OCI-LY7 (cell line): ENCODE data around the gene BBS4. TPM values are rescaled to one million over a fixed set of nuclear protein-coding genes. Genes with fewer than 3 reads are reported as not detected.
"Not testable (repeated sequence)": the region's sequence is repeated elsewhere in the genome, so short reads cannot be mapped to it uniquely, and the experiment has no call there.

ENCODE experiments used
- BruUV-seq: library from RNA; stranded (reverse); fragments of 400-500 nt; replicated peaks from 2 replicates; lab custom pipeline; 2021; lab: Mats Ljungman, UMichigan
- CTCF ChIA-PET: fragments of 300-600 bp; sonication (Branson Sonifier 250); formaldehyde crosslinking; loops from one replicate; lab custom pipeline; 2022; ENCODE audit warnings: antibody characterized with exemption; ENCODE audit not compliant: unreplicated experiment; lab: Charles Lee
- POLR2A ChIA-PET: fragments of 300-600 bp; sonication (Branson Sonifier 250); formaldehyde crosslinking; loops from one replicate; lab custom pipeline; 2022; ENCODE audit warnings: antibody characterized with exemption; lab: Charles Lee
- DNase-seq: peaks from one replicate; pipeline ENCODE4 v3.0.0-alpha.2; 2015; ENCODE audit warnings: low spot score
- H2AFZ ChIP-seq: fragments of 200-600 bp; sonication (generic), shearing (Covaris generic); 2 replicates; pipeline ENCODE4 v1.6.1; 2014; ENCODE audit warnings: mild to moderate bottlenecking, antibody characterized with exemption, low read length, moderate library complexity
- H3K27ac ChIP-seq: fragments of 200-600 bp; sonication (generic); 2 replicates; pipeline ENCODE4 v1.5.1; 2014; ENCODE audit warnings: mixed run types, low read depth, mild to moderate bottlenecking, moderate library complexity, low read length, inconsistent platforms; ENCODE audit not compliant: poor library complexity, severe bottlenecking
- H3K36me3 ChIP-seq: fragments of 200-600 bp; sonication (generic); 2 replicates; pipeline ENCODE4 v1.6.1; 2014; ENCODE audit warnings: mild to moderate bottlenecking, antibody characterized with exemption, low read length, moderate library complexity, mixed read lengths; ENCODE audit not compliant: insufficient read depth
- H3K4me1 ChIP-seq: fragments of 200-600 bp; sonication (generic); 2 replicates; pipeline ENCODE4 v1.5.1; 2014; ENCODE audit warnings: mild to moderate bottlenecking, low read length; ENCODE audit not compliant: insufficient read depth, poor library complexity, severe bottlenecking
- H3K4me2 ChIP-seq: fragments of 200-600 bp; sonication (generic); 2 replicates; pipeline ENCODE4 v1.6.1; 2014; ENCODE audit warnings: mild to moderate bottlenecking, low read length
- H3K4me3 ChIP-seq: fragments of 200-600 bp; sonication (generic); 2 replicates; pipeline ENCODE4 v1.5.1; 2014; ENCODE audit warnings: mild to moderate bottlenecking, low read depth, low read length; ENCODE audit not compliant: poor library complexity, severe bottlenecking
- H3K79me2 ChIP-seq: fragments of 200-600 bp; sonication (generic); 2 replicates; pipeline ENCODE4 v1.6.1; 2016; ENCODE audit warnings: low read depth, mild to moderate bottlenecking, low read length, moderate library complexity, mixed read lengths; ENCODE audit not compliant: insufficient read depth
- H3K9me2 ChIP-seq: fragments of 200-600 bp; sonication (generic); 2 replicates; pipeline ENCODE4 v1.6.1; 2016; ENCODE audit warnings: mild to moderate bottlenecking, low read length, mixed read lengths; ENCODE audit not compliant: insufficient read depth
- H3K9me3 ChIP-seq: fragments of 200-600 bp; sonication (generic); 2 replicates; pipeline ENCODE4 v1.6.1; 2014; ENCODE audit warnings: mild to moderate bottlenecking, mixed run types, low read length, mixed read lengths
- H4K20me1 ChIP-seq: fragments of 200-600 bp; sonication (generic); 2 replicates; pipeline ENCODE4 v1.6.1; 2014; ENCODE audit warnings: mild to moderate bottlenecking, antibody characterized with exemption, low read length, moderate library complexity, mixed read lengths; ENCODE audit not compliant: insufficient read depth
- CTCF ChIP-seq: fragments of 200-600 bp; sonication (generic); conservative IDR thresholded peaks from 2 replicates; pipeline ENCODE4 v1.5.1; 2014; ENCODE audit warnings: mild to moderate bottlenecking, antibody characterized with exemption, low read length, moderate library complexity, mixed read lengths
- EZH2phosphoT487 ChIP-seq: fragments of 200-600 bp; sonication (generic); IDR thresholded peaks from 2 replicates; pipeline ENCODE4 v1.6.1; 2018; ENCODE audit warnings: low read depth, borderline replicate concordance, mild to moderate bottlenecking, mixed run types, antibody characterized with exemption, low read length, moderate library complexity, mixed read lengths
- intact Hi-C: fragments of 100-400 bp; cut with micrococcal nuclease; formaldehyde crosslinking; loops from one replicate; pipeline ENCODE4 v1.10.0; 2022; ENCODE audit not compliant: unreplicated experiment
- total RNA-seq, 2 experiments: library from RNA; depleted of rRNA in 1 of 2; stranded (reverse); fragments of >200 nt in 1 of 2; shearing (Covaris generic) in 1 of 2; gene quantifications; 2 replicates each; pipeline ENCODE4 v1.2.3, GENCODE V29; 2014 to 2022

BBS4 gene
- total RNA-seq, 2 experiments from 2014 or later = 19.7 to 29.7 TPM

GRCh38 chr15:72706266-72706665 is 20.3 kb downstream of the BBS4 start:
- H4K20me1 ChIP-seq = no peaks in the 10 kb centered on the region
- H3K4me2 ChIP-seq = no peak overlapping the region
- H3K9me3 ChIP-seq = no peaks in the 10 kb centered on the region
- ChIA-PET POLR2A (interaction anchor here (0.6 kb wide), 1 partner anchor 28 kb away, joined by 3 read pairs; no protein-coding TSS in a partner anchor), CTCF (no interaction called here)
- H3K4me3 ChIP-seq = no peak overlapping the region
- TF ChIP-seq CTCF = no peak
- TF ChIP-seq EZH2phosphoT487 = no peak
- no TSS peak for BruUV-seq
- DNase-seq = no peak
- H3K4me1 ChIP-seq = no peaks in the 10 kb centered on the region
- H2AFZ ChIP-seq = no peak overlapping the region
- no peaks in the 10 kb centered on the region for H3K9me2 ChIP-seq
- intact Hi-C loops = no loop called here
- 0 out of 2 replicates have a peak, but pooled peaks cover under 1% of the 10 kb centered on the region for H3K36me3 ChIP-seq
- no peak overlapping the region for H3K27ac ChIP-seq
- no peaks in the 10 kb centered on the region for H3K79me2 ChIP-seq

- POLR2A ChIA-PET = interaction anchor here (1.0 kb wide), 1 partner anchor 9 kb away, joined by 3 read pairs; no protein-coding TSS in a partner anchor
- H4K20me1 ChIP-seq, H3K79me2 ChIP-seq, CTCF ChIA-PET, H3K9me2 ChIP-seq, H3K9me3 ChIP-seq, DNase-seq, H3K27ac ChIP-seq, H3K4me2 ChIP-seq, H2AFZ ChIP-seq, intact Hi-C loops, H3K4me3 ChIP-seq, BruUV-seq, H3K4me1 ChIP-seq: not testable (repeated sequence)
- peaks cover 15% of the 10 kb centered on the region; the same call in 1 of the 2 replicates for H3K36me3 ChIP-seq
Observed at GRCh38 chr15:72708551-72709303, 22.7 kb downstream of the BBS4 start.

- Histone ChIP-seq H4K20me1 (no peaks in the 10 kb centered on the region), H3K27ac (no peak overlapping the region), H3K4me3 (no peak overlapping the region), H3K9me3 (no peaks in the 10 kb centered on the region), H3K79me2 (no peaks in the 10 kb centered on the region), H3K36me3 (no peaks in the 10 kb centered on the region; the same call in 1 of the 2 replicates), H3K9me2 (no peaks in the 10 kb centered on the region), H3K4me1 (no peaks in the 10 kb centered on the region), H2AFZ (no peak overlapping the region), H3K4me2 (no peak overlapping the region)
- TF ChIP-seq EZH2phosphoT487 (no peak), CTCF (peak; percentile 96)
- ChIA-PET POLR2A (interaction anchor here (0.6 to 1.3 kb wide), 4 partner anchors 29 to 364 kb away, joined by 3 to 4 read pairs (median 3); no protein-coding TSS in a partner anchor), CTCF (interaction anchor here (1.3 kb wide), 1 partner anchor 18 kb away, joined by 4 read pairs; no protein-coding TSS in a partner anchor)
- intact Hi-C loops = loop anchor here (5.0 to 10.0 kb wide), 3 partner anchors 60 to 360 kb away; partner anchors contain the start of gene ADPGK
- DNase-seq = peak; percentile 69
- no TSS peak for BruUV-seq
Observed at GRCh38 chr15:72722071-72722696, 36.2 kb downstream of the BBS4 start.
